Neural crest cell (in vitro differentiated cells): ENCODE results near the gene SLC15A1. TPM values are rescaled to one million over a fixed set of nuclear protein-coding genes. Genes with fewer than 3 reads are reported as not detected.
A peak's percentile ranks its signal among the peaks of the same experiment; 100 is the strongest.

Experiments
- DNase-seq: peaks from one replicate; pipeline ENCODE4 v3.0.0; 2021; ENCODE audit warnings: low read depth, mixed read lengths, low spot score
- H3K27ac Mint-ChIP-seq: one replicate; pipeline ENCODE4 v1.8.0; 2021; ENCODE audit warnings: mild to moderate bottlenecking, mixed read lengths; ENCODE audit not compliant: unreplicated experiment
- H3K27me3 Mint-ChIP-seq: 2 replicates; pipeline ENCODE4 v1.8.0; 2021; ENCODE audit warnings: low read depth, mild to moderate bottlenecking, mixed read lengths
- H3K36me3 Mint-ChIP-seq: 2 replicates; pipeline ENCODE4 v1.8.0; 2021; ENCODE audit warnings: low read depth, mild to moderate bottlenecking, mixed read lengths
- H3K4me1 Mint-ChIP-seq: 2 replicates; pipeline ENCODE4 v1.8.0; 2021; ENCODE audit warnings: mixed read lengths
- H3K4me3 Mint-ChIP-seq: one replicate; pipeline ENCODE4 v1.8.0; 2021; ENCODE audit warnings: mild to moderate bottlenecking, mixed read lengths
- H3K9me3 Mint-ChIP-seq: 2 replicates; pipeline ENCODE4 v1.8.0; 2021; ENCODE audit warnings: mixed read lengths
- total RNA-seq: library from RNA; stranded (reverse); gene quantifications from 2 replicates; pipeline ENCODE4 v1.2.1, GENCODE V29; 2021
- TF ChIP-seq, protein P1 (sequence below): fragments of 200-600 bp; sonication (generic); conservative IDR thresholded peaks from 2 replicates; pipeline ENCODE4 v1.5.0; 2021; ENCODE audit warnings: antibody characterized with exemption, mild to moderate bottlenecking

SLC15A1 gene
- total RNA-seq, 1 donor from 2014 or later = not detected

DNA sequence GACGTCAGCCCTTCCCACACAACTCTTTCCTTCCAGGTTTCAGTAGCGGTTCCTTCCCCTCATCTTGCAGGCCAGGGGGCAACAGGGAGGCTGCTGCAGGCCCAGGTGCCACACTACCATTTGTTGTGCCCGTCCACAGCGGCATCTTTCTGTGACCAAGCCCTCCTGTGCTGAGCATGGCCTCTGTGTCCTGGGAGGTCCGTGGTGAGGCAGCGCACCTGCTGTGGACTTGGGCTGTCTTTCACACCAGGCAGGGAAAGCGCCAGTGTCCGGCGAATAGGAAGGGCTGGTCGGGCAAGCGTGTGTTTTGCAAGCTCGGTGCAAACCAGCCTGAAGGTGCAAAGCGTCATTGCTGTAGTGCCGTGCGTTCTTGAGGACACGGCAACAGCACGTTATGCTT, 21.4 kb downstream of the SLC15A1 start:
- Mint-ChIP-seq H3K27ac (no peak overlapping the region), H3K9me3 (peaks cover 3% of the 10 kb centered on the region), H3K4me1 (no peaks in the 10 kb centered on the region), H3K27me3 (peaks cover 4% of the 10 kb centered on the region), H3K36me3 (no peaks in the 10 kb centered on the region), H3K4me3 (no peak overlapping the region)
- TF ChIP-seq, protein P1, sequence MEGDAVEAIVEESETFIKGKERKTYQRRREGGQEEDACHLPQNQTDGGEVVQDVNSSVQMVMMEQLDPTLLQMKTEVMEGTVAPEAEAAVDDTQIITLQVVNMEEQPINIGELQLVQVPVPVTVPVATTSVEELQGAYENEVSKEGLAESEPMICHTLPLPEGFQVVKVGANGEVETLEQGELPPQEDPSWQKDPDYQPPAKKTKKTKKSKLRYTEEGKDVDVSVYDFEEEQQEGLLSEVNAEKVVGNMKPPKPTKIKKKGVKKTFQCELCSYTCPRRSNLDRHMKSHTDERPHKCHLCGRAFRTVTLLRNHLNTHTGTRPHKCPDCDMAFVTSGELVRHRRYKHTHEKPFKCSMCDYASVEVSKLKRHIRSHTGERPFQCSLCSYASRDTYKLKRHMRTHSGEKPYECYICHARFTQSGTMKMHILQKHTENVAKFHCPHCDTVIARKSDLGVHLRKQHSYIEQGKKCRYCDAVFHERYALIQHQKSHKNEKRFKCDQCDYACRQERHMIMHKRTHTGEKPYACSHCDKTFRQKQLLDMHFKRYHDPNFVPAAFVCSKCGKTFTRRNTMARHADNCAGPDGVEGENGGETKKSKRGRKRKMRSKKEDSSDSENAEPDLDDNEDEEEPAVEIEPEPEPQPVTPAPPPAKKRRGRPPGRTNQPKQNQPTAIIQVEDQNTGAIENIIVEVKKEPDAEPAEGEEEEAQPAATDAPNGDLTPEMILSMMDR = no peak
- DNase-seq = no peak

DNA sequence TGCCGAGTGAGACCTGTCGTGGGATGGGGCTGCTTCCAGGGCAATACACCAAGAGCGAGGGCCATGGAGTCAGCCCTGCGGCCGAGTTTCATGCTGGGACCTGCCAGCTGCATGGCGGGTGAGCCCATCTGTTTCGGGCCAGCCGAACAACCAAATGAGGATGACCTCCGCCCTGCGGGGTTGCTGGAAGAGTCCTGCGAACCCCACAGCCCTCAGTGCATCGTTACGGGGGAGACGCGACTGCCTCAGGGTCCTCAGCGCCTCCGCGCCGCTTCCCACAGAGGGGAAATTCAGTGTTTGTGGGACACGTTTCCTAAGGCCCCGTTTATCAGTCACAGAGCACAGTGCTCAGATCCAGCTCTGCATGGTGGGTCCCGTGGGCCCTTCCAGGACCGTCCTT, 22.0 kb downstream of the SLC15A1 start:
- H3K36me3 Mint-ChIP-seq = no peaks in the 10 kb centered on the region
- no peak for DNase-seq
- H3K9me3 Mint-ChIP-seq = peaks cover 3% of the 10 kb centered on the region
- H3K27ac Mint-ChIP-seq = no peak overlapping the region
- H3K27me3 Mint-ChIP-seq = no peaks in the 10 kb centered on the region
- no peaks in the 10 kb centered on the region for H3K4me1 Mint-ChIP-seq
- no peak overlapping the region for H3K4me3 Mint-ChIP-seq
- TF ChIP-seq, protein P1 = no peak

DNA sequence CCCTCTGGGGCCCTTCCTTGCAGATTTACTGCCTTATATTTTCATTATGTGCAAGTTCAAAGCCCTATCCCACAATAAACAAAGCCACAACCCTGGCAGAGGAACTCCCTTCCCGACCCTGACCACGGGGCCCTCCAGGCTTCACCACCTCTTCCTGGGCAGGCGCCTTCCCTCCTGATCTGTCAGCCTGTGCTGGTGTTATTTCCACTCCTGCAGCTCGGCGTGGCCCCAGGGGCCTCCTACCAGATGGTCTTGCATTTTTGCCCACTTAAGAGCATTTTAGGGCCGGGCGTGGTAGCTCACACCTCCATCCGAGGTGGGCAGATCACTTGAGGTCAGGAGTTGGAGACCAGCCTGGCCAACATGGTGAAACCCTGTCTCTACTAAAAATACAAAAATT, 22.8 kb downstream of the SLC15A1 start:
- no peak for DNase-seq
- Mint-ChIP-seq H3K4me1 (no peaks in the 10 kb centered on the region), H3K27me3 (no peaks in the 10 kb centered on the region), H3K36me3 (no peaks in the 10 kb centered on the region), H3K4me3 (no peak overlapping the region), H3K9me3 (peaks cover 3% of the 10 kb centered on the region), H3K27ac (peak overlapping the region; percentile 62)
- TF ChIP-seq, protein P1 = no peak

DNA sequence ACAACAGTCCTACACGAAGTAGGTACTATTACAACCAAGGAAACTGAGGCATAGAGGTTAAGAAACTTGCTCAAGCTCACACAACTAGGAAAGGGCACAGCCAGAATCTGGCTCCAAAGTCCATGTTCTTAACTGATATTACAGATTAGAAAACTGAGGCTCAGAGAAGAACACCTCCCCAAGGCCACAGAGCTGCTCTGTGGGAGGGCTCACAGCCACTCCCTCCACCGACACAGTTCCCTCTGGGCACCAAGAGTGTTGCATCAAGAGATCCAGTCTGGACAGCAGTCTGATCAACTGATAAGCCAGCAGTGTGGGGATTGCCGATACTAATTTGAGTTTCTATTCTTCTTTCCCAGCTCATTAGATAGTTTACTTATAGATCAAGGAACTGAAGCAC, 29.5 kb downstream of the SLC15A1 start:
- no peak overlapping the region for H3K4me3 Mint-ChIP-seq
- no peaks in the 10 kb centered on the region for H3K27me3 Mint-ChIP-seq
- H3K36me3 Mint-ChIP-seq = no peaks in the 10 kb centered on the region
- TF ChIP-seq, protein P1 = no peak
- DNase-seq = no peak
- H3K4me1 Mint-ChIP-seq = no peaks in the 10 kb centered on the region
- no peak overlapping the region for H3K27ac Mint-ChIP-seq
- no peaks in the 10 kb centered on the region for H3K9me3 Mint-ChIP-seq

DNA sequence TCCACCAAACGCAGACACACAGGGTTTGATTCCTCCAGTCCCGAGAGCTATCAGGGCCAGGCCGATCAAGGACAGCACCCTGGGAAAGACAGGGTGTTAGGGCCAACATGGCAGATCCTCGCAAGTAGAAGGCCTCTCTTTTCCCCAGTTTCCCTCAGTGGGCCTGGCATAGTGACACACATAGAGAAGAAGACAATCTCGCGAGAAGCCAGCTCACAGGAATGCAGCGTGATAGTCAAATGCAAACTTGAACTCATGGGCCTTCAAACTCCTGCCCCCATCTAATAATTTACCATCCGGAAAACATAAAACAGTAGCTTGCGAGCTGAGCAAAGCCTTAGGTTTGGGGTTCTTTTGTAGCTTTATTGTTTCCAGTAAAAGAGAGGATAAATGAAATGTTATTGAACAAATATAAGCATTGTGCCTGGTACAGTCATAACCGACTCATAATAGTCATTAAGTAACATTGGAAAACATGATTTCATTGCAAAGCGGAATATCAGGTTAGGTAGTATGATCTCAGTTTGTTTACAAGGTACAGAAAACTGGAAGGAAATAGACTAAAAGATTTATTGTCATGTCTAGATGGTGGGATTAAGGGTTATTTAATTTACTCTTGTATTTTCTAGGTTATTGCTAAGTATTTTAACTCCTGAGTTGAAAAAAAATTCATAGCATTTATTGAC, 30.5 kb downstream of the SLC15A1 start:
- Mint-ChIP-seq H3K27me3 (no peaks in the 10 kb centered on the region), H3K4me3 (no peak overlapping the region), H3K4me1 (no peaks in the 10 kb centered on the region), H3K36me3 (no peaks in the 10 kb centered on the region), H3K9me3 (no peaks in the 10 kb centered on the region), H3K27ac (peak overlapping the region; percentile 9)
- DNase-seq = no peak
- TF ChIP-seq, protein P1 = no peak
